ENCODE measurements around the gene P3H1.

- TF ChIP-seq CTCF (conservative IDR thresholded peaks at IDR 0.05; ENCODE audit: low read depth, low read length) = no peak
- no peak for TF ChIP-seq EZH2 (IDR thresholded peaks at IDR 0.05; ENCODE audit: borderline replicate concordance, low read depth, low read length, poor library complexity, severe bottlenecking)
These were observed 1.6 kb downstream of the P3H1 start for GRCh38 chr1:42765269-42765668.
